ENCODE measurements around the gene EMID1. TPM values are rescaled to one million over a fixed set of nuclear protein-coding genes. Genes with fewer than 3 reads are reported as not detected.

Gene EMID1
- total RNA-seq, 1 experiment from 2014 or later, result 10.0 TPM

DNA sequence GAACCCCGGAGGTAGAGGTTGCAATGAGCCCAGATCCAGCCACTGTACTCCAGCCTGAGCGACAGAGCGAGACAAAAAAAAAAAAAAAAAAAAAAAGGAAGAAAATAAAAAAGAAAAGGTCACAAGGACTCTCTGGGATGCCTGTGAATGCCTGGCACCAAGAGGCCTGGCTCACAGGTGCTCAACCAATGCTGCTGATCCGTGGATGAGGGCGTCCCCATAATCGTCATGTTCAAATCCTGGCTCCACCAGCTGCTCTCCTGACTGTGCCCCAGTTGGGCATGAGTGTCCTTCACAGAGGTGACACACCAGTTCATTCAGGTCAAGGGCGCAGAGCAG lies 100.1 kb downstream of the EMID1 start:
- Mint-ChIP-seq H3K4me1 (ENCODE audit: low read depth, unreplicated experiment) (no peaks in the 10 kb centered on the region), H3K4me3 (ENCODE audit: unreplicated experiment) (peak overlapping the region; percentile 90), H3K9me3 (ENCODE audit: unreplicated experiment) (no peaks in the 10 kb centered on the region), H3K27ac (ENCODE audit: unreplicated experiment) (peak overlapping the region; percentile 77), H3K27me3 (ENCODE audit: insufficient read depth, unreplicated experiment) (no peaks in the 10 kb centered on the region), H3K36me3 (ENCODE audit: insufficient read depth, unreplicated experiment) (peaks cover 29% of the 10 kb centered on the region)
- H3K4me3 ChIP-seq (ENCODE audit: low read depth, low read length), result peak overlapping the region; percentile 82
- no peak for DNase-seq
- H3K4me1 ChIP-seq, result peaks cover 18% of the 10 kb centered on the region
- H3K9me3 ChIP-seq, result no peaks in the 10 kb centered on the region
- TF ChIP-seq, protein P1, sequence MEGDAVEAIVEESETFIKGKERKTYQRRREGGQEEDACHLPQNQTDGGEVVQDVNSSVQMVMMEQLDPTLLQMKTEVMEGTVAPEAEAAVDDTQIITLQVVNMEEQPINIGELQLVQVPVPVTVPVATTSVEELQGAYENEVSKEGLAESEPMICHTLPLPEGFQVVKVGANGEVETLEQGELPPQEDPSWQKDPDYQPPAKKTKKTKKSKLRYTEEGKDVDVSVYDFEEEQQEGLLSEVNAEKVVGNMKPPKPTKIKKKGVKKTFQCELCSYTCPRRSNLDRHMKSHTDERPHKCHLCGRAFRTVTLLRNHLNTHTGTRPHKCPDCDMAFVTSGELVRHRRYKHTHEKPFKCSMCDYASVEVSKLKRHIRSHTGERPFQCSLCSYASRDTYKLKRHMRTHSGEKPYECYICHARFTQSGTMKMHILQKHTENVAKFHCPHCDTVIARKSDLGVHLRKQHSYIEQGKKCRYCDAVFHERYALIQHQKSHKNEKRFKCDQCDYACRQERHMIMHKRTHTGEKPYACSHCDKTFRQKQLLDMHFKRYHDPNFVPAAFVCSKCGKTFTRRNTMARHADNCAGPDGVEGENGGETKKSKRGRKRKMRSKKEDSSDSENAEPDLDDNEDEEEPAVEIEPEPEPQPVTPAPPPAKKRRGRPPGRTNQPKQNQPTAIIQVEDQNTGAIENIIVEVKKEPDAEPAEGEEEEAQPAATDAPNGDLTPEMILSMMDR (IDR thresholded peaks at IDR 0.05; ENCODE audit: insufficient read depth in 1 of 2, low read depth in 1 of 2, low read length in 1 of 2, severe bottlenecking in 1 of 2, unreplicated experiment in 1 of 2), result no peak
- H3K27me3 ChIP-seq (replicated peaks; ENCODE audit: control insufficient read depth, insufficient read depth, low read length), result no peaks in the 10 kb centered on the region
- intact Hi-C loops (cut with micrococcal nuclease; ENCODE audit: unreplicated experiment), result loop anchor here (10.0 kb wide), 1 partner anchor 219 kb away; no protein-coding TSS in a partner anchor
- no TSS peak for BruUV-seq (replicated peaks)
- H3K36me3 ChIP-seq (ENCODE audit: control insufficient read depth, insufficient read depth, low read length), result no peaks in the 10 kb centered on the region
- POLR2A ChIA-PET, result no interaction called here
- CTCF ChIA-PET, result interaction anchor here (1.0 to 2.4 kb wide), 2 partner anchors 15 to 36 kb away, joined by 3 to 17 read pairs; no protein-coding TSS in a partner anchor

DNA sequence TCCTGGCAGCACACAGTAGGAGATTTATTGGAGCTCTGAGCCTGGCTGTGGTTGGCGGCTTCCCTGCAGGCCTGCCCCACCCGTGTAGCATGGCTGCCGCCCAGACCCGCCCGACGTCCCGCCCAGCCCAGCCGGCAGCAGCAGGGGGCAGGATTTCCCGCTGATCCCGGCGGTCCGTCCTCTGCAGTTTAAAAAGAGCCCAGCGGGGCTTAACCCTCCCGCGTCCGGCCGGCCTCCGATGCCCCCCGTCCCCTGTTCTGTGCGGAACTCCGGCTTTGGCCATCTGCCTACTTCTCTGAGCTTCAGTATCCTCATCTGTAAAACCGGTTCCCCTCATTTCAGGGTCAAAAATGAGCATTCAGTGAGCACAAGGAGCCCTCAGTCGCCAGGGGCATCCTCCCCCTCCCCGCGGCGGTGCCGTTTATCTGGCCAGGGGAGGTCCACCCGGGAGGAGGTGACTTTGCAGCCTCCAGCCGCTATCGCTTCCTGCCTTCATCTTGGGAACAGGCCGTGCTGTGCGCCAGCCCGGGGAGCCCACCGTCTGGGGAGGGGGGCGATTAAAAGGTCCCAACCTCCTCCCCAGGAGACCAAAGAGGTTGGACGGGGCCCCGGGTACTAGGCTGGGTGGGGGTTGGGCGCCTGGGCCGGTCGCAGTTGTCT lies 100.6 kb downstream of the EMID1 start, which contains the start of gene GAS2L1:
Gene GAS2L1, plus strand, starts transcription at position 476 of the 660 bp plus-strand sequence. CDS start 1,456 bp downstream, outside the sequence.
- intact Hi-C loops (cut with micrococcal nuclease; ENCODE audit: unreplicated experiment), result loop anchor here (10.0 kb wide), 1 partner anchor 218 kb away; no protein-coding TSS in a partner anchor
- Mint-ChIP-seq H3K4me1 (ENCODE audit: low read depth, unreplicated experiment) (no peaks in the 10 kb centered on the region), H3K27me3 (ENCODE audit: insufficient read depth, unreplicated experiment) (no peaks in the 10 kb centered on the region), H3K9me3 (ENCODE audit: unreplicated experiment) (no peaks in the 10 kb centered on the region), H3K27ac (ENCODE audit: unreplicated experiment) (peak within 1 kb of the TSS; percentile 79), H3K36me3 (ENCODE audit: insufficient read depth, unreplicated experiment) (peaks cover 24% of the 10 kb centered on the region), H3K4me3 (ENCODE audit: unreplicated experiment) (peak within 1 kb of the TSS; percentile 90)
- Histone ChIP-seq H3K4me1 (peaks cover 22% of the 10 kb centered on the region), H3K4me3 (ENCODE audit: low read depth, low read length) (peak within 1 kb of the TSS; percentile 82), H3K36me3 (ENCODE audit: control insufficient read depth, insufficient read depth, low read length) (0 out of 2 replicates have a peak, but pooled peaks cover 1% of the 10 kb centered on the region), H3K27me3 (replicated peaks; ENCODE audit: control insufficient read depth, insufficient read depth, low read length) (no peaks in the 10 kb centered on the region), H3K9me3 (no peaks in the 10 kb centered on the region)
- CTCF ChIA-PET, result interaction anchor here (0.7 to 2.4 kb wide), 4 partner anchors 15 to 1315 kb away, joined by 3 to 17 read pairs (median 5); no protein-coding TSS in a partner anchor
- POLR2A ChIA-PET, result interaction anchor here (0.5 to 0.7 kb wide), 2 partner anchors 9 to 488 kb away, joined by 3 read pairs; partner anchors contain the start of gene RASL10A
- TF ChIP-seq, protein P1 (IDR thresholded peaks at IDR 0.05; ENCODE audit: insufficient read depth in 1 of 2, low read depth in 1 of 2, low read length in 1 of 2, severe bottlenecking in 1 of 2, unreplicated experiment in 1 of 2), result peak; percentile 73 to 78
- BruUV-seq (replicated peaks), result no TSS peak
- DNase-seq, result peak; percentile 86 to 92

DNA sequence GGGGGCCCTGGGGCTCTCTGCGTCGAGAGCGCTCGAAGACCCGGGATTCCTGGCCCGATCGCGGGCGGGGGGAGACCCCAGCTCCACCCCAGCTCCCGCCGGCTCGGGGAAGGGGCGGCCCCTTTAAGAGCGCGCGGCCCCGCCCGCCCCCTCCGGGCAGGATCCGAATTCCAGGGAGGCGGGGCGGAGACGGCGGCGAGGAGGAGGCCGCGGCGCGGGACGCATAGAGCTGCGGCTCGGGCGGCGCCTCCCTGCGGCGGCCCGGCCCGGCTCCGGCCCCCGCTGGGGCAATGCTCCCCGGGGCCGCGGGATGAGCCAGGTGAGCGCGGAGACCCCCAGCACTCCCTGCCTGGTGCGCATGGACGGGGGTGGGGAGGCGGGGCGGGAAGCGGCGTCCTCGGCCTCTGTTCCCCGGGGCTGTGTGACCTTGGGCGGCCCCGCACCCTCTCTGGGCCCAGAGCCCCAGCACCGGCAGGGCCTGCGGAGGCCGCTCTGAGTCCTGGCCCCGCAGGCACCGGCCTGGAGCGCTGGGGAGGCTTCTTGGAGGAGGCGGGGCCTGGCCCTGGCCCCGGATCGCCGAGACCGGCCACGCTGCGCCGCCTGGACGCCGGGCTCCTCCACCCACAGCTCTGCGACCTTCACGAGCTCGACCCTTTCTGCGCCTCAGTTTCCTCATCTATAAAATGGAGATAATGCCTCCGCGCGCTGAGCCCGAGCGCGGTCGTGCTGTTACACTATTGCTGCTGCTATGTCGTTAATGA lies 101.3 kb downstream of the EMID1 start:
- ChIA-PET CTCF (interaction anchor here (0.5 to 2.4 kb wide), 5 partner anchors 14 to 1316 kb away, joined by 3 to 17 read pairs (median 4); no protein-coding TSS in a partner anchor), POLR2A (interaction anchor here (0.5 to 0.7 kb wide), 4 partner anchors 8 to 1020 kb away, joined by 3 to 8 read pairs (median 4); partner anchors contain the start of genes RASL10A and TBC1D10A)
- H3K27ac Mint-ChIP-seq (ENCODE audit: unreplicated experiment), result peak overlapping the region; percentile 79
- H3K4me3 ChIP-seq (ENCODE audit: low read depth, low read length), result peak overlapping the region; percentile 82
- DNase-seq, result peak; percentile 84 to 91
- H3K27me3 Mint-ChIP-seq (ENCODE audit: insufficient read depth, unreplicated experiment), result no peaks in the 10 kb centered on the region
- H3K4me3 Mint-ChIP-seq (ENCODE audit: unreplicated experiment), result peak overlapping the region; percentile 90
- BruUV-seq (replicated peaks), result no TSS peak
- peaks cover 22% of the 10 kb centered on the region for H3K4me1 ChIP-seq
- H3K9me3 ChIP-seq, result no peaks in the 10 kb centered on the region
- peaks cover 17% of the 10 kb centered on the region for H3K36me3 Mint-ChIP-seq (ENCODE audit: insufficient read depth, unreplicated experiment)
- H3K36me3 ChIP-seq (ENCODE audit: control insufficient read depth, insufficient read depth, low read length), result 0 out of 2 replicates have a peak, but pooled peaks cover 1% of the 10 kb centered on the region
- H3K9me3 Mint-ChIP-seq (ENCODE audit: unreplicated experiment), result no peaks in the 10 kb centered on the region
- TF ChIP-seq, protein P1 (IDR thresholded peaks at IDR 0.05; ENCODE audit: insufficient read depth in 1 of 2, low read depth in 1 of 2, low read length in 1 of 2, severe bottlenecking in 1 of 2, unreplicated experiment in 1 of 2), result no peak
- intact Hi-C loops (cut with micrococcal nuclease; ENCODE audit: unreplicated experiment), result loop anchor here (1.0 to 10.0 kb wide), 2 partner anchors 52 to 218 kb away; no protein-coding TSS in a partner anchor
- no peaks in the 10 kb centered on the region for H3K4me1 Mint-ChIP-seq (ENCODE audit: low read depth, unreplicated experiment)
- H3K27me3 ChIP-seq (replicated peaks; ENCODE audit: control insufficient read depth, insufficient read depth, low read length), result no peaks in the 10 kb centered on the region
